ENCODE data around the gene KDM4C.

DNA sequence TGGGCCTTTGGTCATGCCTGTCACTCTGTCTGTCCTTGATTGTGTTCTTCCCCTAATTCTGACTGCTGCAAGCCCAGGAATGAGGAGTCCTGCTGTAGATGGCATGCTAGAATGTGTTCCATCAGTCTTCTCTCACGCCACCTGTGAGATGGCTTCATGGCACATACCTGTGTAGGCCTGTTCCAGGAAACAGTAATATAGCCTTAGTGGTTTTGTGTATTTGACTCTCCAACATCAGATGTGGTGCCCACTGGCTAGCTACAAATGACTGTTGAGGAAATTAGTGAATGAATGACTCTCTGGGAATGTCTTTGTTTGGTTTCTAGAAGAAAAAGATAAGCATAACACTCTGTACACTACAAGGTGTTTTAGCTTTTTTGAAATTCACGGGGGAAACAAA lies 367.5 kb downstream of the KDM4C start:
- TF ChIP-seq, protein P1, sequence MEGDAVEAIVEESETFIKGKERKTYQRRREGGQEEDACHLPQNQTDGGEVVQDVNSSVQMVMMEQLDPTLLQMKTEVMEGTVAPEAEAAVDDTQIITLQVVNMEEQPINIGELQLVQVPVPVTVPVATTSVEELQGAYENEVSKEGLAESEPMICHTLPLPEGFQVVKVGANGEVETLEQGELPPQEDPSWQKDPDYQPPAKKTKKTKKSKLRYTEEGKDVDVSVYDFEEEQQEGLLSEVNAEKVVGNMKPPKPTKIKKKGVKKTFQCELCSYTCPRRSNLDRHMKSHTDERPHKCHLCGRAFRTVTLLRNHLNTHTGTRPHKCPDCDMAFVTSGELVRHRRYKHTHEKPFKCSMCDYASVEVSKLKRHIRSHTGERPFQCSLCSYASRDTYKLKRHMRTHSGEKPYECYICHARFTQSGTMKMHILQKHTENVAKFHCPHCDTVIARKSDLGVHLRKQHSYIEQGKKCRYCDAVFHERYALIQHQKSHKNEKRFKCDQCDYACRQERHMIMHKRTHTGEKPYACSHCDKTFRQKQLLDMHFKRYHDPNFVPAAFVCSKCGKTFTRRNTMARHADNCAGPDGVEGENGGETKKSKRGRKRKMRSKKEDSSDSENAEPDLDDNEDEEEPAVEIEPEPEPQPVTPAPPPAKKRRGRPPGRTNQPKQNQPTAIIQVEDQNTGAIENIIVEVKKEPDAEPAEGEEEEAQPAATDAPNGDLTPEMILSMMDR (IDR thresholded peaks at IDR 0.05) = no peak
- TF ChIP-seq POLR2A (IDR thresholded peaks at IDR 0.05) = no peak
